ENCODE data around the gene TMEM140. TPM values are rescaled to one million over a fixed set of nuclear protein-coding genes. Genes with fewer than 3 reads are reported as not detected.

Gene TMEM140
- total RNA-seq, 4 donors from 2014 or later = 12.8 to 33.1 (median 14.3) TPM

GRCh38 chr7:135165862-135166261 lies 18.0 kb downstream of the TMEM140 start:
- H3K9me3 ChIP-seq = no peaks in the 10 kb centered on the region
- no peaks in the 10 kb centered on the region for H3K27me3 ChIP-seq
- intact Hi-C loops (cut with DNase I) = loop anchor here (10.0 kb wide), 1 partner anchor 511 kb away; no protein-coding TSS in a partner anchor
- peaks cover 20 to 27% of the 10 kb centered on the region in 2 donors for H3K36me3 ChIP-seq
- peak overlapping the region in 2 of 3 donors; percentile 47 to 95 for H3K27ac ChIP-seq
- no peak overlapping the region for H3K4me3 ChIP-seq (replicated peaks in 1 of 3)
- WGBS, 2 donors = 80 to 84% methylated on average over 4 of the region's 4 CpGs
- H3K4me1 ChIP-seq = peaks cover 20 to 46% of the 10 kb centered on the region in 2 donors
- TF ChIP-seq, protein P1, sequence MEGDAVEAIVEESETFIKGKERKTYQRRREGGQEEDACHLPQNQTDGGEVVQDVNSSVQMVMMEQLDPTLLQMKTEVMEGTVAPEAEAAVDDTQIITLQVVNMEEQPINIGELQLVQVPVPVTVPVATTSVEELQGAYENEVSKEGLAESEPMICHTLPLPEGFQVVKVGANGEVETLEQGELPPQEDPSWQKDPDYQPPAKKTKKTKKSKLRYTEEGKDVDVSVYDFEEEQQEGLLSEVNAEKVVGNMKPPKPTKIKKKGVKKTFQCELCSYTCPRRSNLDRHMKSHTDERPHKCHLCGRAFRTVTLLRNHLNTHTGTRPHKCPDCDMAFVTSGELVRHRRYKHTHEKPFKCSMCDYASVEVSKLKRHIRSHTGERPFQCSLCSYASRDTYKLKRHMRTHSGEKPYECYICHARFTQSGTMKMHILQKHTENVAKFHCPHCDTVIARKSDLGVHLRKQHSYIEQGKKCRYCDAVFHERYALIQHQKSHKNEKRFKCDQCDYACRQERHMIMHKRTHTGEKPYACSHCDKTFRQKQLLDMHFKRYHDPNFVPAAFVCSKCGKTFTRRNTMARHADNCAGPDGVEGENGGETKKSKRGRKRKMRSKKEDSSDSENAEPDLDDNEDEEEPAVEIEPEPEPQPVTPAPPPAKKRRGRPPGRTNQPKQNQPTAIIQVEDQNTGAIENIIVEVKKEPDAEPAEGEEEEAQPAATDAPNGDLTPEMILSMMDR (IDR thresholded peaks at IDR 0.05) = no peak
- TF ChIP-seq POLR2A (IDR thresholded peaks at IDR 0.05) = no peak
- DNase-seq = no peak

DNA sequence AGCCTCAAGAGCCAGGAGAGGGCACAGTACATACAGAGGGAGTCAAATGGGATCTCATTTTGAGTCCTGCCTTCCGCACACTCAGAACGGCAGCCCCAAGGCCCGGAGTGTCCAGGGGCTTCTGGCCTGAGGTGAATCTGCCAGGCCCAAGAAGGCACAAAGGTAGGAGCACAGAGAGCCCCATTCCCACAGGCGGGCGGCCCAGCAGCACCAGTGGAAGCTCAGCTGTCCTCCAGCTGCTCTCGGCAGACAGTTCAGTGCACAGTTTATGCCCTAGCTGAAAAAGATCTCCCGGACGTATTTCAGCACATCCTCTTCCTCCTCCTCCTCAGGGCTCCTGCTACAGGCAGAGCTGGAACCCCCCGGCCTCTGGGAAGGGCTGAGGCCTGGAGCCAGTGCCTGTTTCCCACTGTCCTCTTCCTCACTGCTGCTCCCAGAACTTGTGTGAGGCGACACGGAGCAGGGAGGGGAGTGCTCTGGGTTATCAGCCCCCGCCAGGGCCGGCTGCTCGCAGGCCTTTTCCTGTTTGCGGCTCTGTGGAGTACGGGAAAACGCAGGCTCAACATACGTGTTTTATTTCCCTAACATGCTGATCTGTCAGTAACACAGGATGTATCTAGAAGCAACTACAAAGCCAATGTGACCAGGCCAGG lies 18.6 kb downstream of the TMEM140 start:
- no peak for TF ChIP-seq POLR2A (IDR thresholded peaks at IDR 0.05)
- TF ChIP-seq, protein P1 (IDR thresholded peaks at IDR 0.05) = no peak
- Histone ChIP-seq H3K9me3 (no peaks in the 10 kb centered on the region), H3K36me3 (peaks cover 20 to 27% of the 10 kb centered on the region in 2 donors), H3K4me3 (replicated peaks in 1 of 3) (no peak overlapping the region), H3K27me3 (no peaks in the 10 kb centered on the region), H3K4me1 (peaks cover 20 to 43% of the 10 kb centered on the region in 2 donors), H3K27ac (peak overlapping the region in 2 of 3 donors; percentile 47 to 95)
- DNase-seq = peak in 1 of 2 donors; percentile 32
- WGBS, 2 donors = 79 to 88% methylated on average over 13 to 18 of the region's 18 CpGs
- intact Hi-C loops (cut with DNase I) = loop anchor here (10.0 kb wide), 1 partner anchor 512 kb away; no protein-coding TSS in a partner anchor

DNA sequence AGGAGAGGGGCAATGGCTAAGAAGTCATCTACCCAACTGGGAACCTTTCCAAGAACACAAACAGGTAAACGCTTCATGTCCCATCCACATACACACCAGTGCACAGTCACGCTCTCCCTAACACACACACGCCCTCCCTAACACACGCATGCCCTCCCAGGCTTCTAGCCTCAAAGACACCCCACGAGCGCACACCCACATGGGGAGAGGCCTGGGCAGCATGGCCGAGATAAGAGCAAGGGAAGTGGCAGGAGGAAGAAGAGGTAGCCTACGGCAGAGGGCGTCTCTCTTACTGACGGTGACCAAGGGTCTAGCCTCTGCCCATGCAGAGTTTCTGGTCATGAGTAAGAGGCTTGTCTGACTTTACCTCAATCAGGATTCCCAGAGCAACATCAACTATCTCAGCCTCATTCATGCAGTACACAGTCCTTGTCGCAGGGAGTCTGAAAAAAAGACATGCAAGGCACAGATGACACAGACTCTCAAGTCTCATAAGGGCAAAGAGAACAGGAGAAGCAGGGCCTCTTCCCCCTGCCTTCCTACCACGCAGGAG lies 19.6 kb downstream of the TMEM140 start:
- Histone ChIP-seq H3K4me1 (peaks cover 20 to 44% of the 10 kb centered on the region in 2 donors), H3K4me3 (replicated peaks in 1 of 3) (no peak overlapping the region), H3K27ac (peak overlapping the region in 2 of 3 donors; percentile 39 to 95), H3K27me3 (no peaks in the 10 kb centered on the region), H3K9me3 (no peaks in the 10 kb centered on the region), H3K36me3 (peaks cover 20 to 27% of the 10 kb centered on the region in 2 donors)
- no peak for TF ChIP-seq POLR2A (IDR thresholded peaks at IDR 0.05)
- TF ChIP-seq, protein P1 (IDR thresholded peaks at IDR 0.05) = no peak
- 88 to 92% methylated on average over 12 of the region's 12 CpGs for WGBS, 2 donors
- intact Hi-C loops (cut with DNase I) = loop anchor here (10.0 kb wide), 1 partner anchor 513 kb away; no protein-coding TSS in a partner anchor
- DNase-seq = no peak

GRCh38 chr7:135168001-135168400 lies 20.1 kb downstream of the TMEM140 start:
- intact Hi-C loops (cut with DNase I) = loop anchor here (10.0 kb wide), 1 partner anchor 513 kb away; no protein-coding TSS in a partner anchor
- Histone ChIP-seq H3K27me3 (no peaks in the 10 kb centered on the region), H3K27ac (peak overlapping the region in 1 of 3 donors; percentile 95), H3K4me1 (peaks cover 20 to 44% of the 10 kb centered on the region in 2 donors), H3K36me3 (peaks cover 20 to 27% of the 10 kb centered on the region in 2 donors), H3K4me3 (replicated peaks in 1 of 3) (no peak overlapping the region), H3K9me3 (no peaks in the 10 kb centered on the region)
- DNase-seq = no peak
- WGBS, 2 donors = 55 to 59% methylated on average over 9 of the region's 9 CpGs
- TF ChIP-seq, protein P1 (IDR thresholded peaks at IDR 0.05) = no peak
- no peak for TF ChIP-seq POLR2A (IDR thresholded peaks at IDR 0.05)
